H9 (cell line): ENCODE measurements around the gene SATB2. TPM values are rescaled to one million over a fixed set of nuclear protein-coding genes. Genes with fewer than 3 reads are reported as not detected.

Source experiments
- DNase-seq: peaks from one replicate; pipeline ENCODE4 v3.0.0-alpha.2; 2017
- H2AFZ ChIP-seq: one replicate; pipeline ENCODE4 v1.6.1; 2013; ENCODE audit warnings: mild to moderate bottlenecking, low read length, control low read depth, moderate library complexity
- H2AK5ac ChIP-seq: 2 replicates; pipeline ENCODE4 v1.6.1; 2013; ENCODE audit warnings: low read length, control low read depth, mixed read lengths; ENCODE audit not compliant: insufficient read length
- H2BK120ac ChIP-seq: one replicate; pipeline ENCODE4 v1.6.1; 2013; ENCODE audit warnings: low read depth, mild to moderate bottlenecking, low read length, control low read depth, inconsistent platforms; ENCODE audit not compliant: poor library complexity, severe bottlenecking
- H2BK12ac ChIP-seq: 2 replicates; pipeline ENCODE4 v1.6.1; 2013; ENCODE audit warnings: low read length, control low read depth, mixed read lengths, low read depth; ENCODE audit not compliant: insufficient read length
- H2BK15ac ChIP-seq: 2 replicates; pipeline ENCODE4 v1.6.1; 2013; ENCODE audit warnings: low read depth, low read length, control low read depth
- H2BK20ac ChIP-seq: one replicate; pipeline ENCODE4 v1.6.1; 2013; ENCODE audit warnings: low read depth, mild to moderate bottlenecking, low read length, control low read depth, inconsistent platforms; ENCODE audit not compliant: poor library complexity, severe bottlenecking
- H2BK5ac ChIP-seq: 2 replicates; pipeline ENCODE4 v1.6.1; 2013; ENCODE audit warnings: low read length, control low read depth, mixed read lengths; ENCODE audit not compliant: insufficient read length
- H3K14ac ChIP-seq: 2 replicates; pipeline ENCODE4 v1.6.1; 2013; ENCODE audit warnings: low read length, control low read depth; ENCODE audit not compliant: insufficient read depth
- H3K18ac ChIP-seq: 2 replicates; pipeline ENCODE4 v1.6.1; 2013; ENCODE audit warnings: low read depth, mild to moderate bottlenecking, mixed read lengths, low read length, control low read depth; ENCODE audit not compliant: insufficient read length
- H3K23ac ChIP-seq: 2 replicates; pipeline ENCODE4 v1.6.1; 2013; ENCODE audit warnings: low read length, control low read depth, mixed read lengths, low read depth; ENCODE audit not compliant: insufficient read length
- H3K23me2 ChIP-seq: 2 replicates; pipeline ENCODE4 v1.6.1; 2013; ENCODE audit warnings: low read depth, mild to moderate bottlenecking, mixed read lengths, low read length, control low read depth; ENCODE audit not compliant: insufficient read length, poor library complexity, severe bottlenecking
- H3K27ac ChIP-seq: 2 replicates; pipeline ENCODE4 v1.5.1; 2013; ENCODE audit warnings: low read length, control low read depth, mixed read lengths, low read depth; ENCODE audit not compliant: insufficient read length
- H3K27me3 ChIP-seq: 2 replicates; pipeline ENCODE4 v1.6.1; 2013; ENCODE audit warnings: low read length, control low read depth, inconsistent platforms; ENCODE audit not compliant: insufficient read depth
- H3K4ac ChIP-seq: 2 replicates; pipeline ENCODE4 v1.6.1; 2013; ENCODE audit warnings: low read depth, mild to moderate bottlenecking, control low read depth, inconsistent platforms, low read length, moderate library complexity
- H3K4me1 ChIP-seq: 2 replicates; pipeline ENCODE4 v1.6.1; 2013; ENCODE audit warnings: low read length, control low read depth, inconsistent platforms; ENCODE audit not compliant: insufficient read depth
- H3K4me2 ChIP-seq: 2 replicates; pipeline ENCODE4 v1.6.1; 2013; ENCODE audit warnings: low read length, control low read depth, mixed read lengths; ENCODE audit not compliant: insufficient read length, insufficient read depth
- H3K56ac ChIP-seq: 2 replicates; pipeline ENCODE4 v1.6.1; 2013; ENCODE audit warnings: low read depth, mild to moderate bottlenecking, mixed read lengths, low read length, control low read depth; ENCODE audit not compliant: insufficient read length
- H3K79me1 ChIP-seq: 2 replicates; pipeline ENCODE4 v1.6.1; 2013; ENCODE audit warnings: low read depth, mild to moderate bottlenecking, moderate library complexity, low read length, control low read depth, inconsistent platforms; ENCODE audit not compliant: insufficient read depth, poor library complexity, severe bottlenecking
- H3K79me2 ChIP-seq: 2 replicates; pipeline ENCODE4 v1.6.1; 2013; ENCODE audit warnings: low read length, control low read depth, inconsistent platforms; ENCODE audit not compliant: insufficient read depth
- H3K9ac ChIP-seq: 2 replicates; pipeline ENCODE4 v1.6.1; 2013; ENCODE audit warnings: low read length, control low read depth, mixed read lengths; ENCODE audit not compliant: insufficient read length; ENCODE audit errors: extremely low read depth
- H3K9me3 ChIP-seq: one replicate; pipeline ENCODE4 v1.6.1; 2013; ENCODE audit warnings: low read depth, low read length, inconsistent platforms; ENCODE audit not compliant: control insufficient read depth
- H3T11ph ChIP-seq: one replicate; pipeline ENCODE4 v1.6.1; 2013; ENCODE audit warnings: mild to moderate bottlenecking, low read length, control low read depth, inconsistent platforms
- H4K20me1 ChIP-seq: one replicate; pipeline ENCODE4 v1.6.1; 2013; ENCODE audit not compliant: control insufficient read depth, insufficient read length, insufficient read depth
- H4K5ac ChIP-seq: 2 replicates; pipeline ENCODE4 v1.6.1; 2013; ENCODE audit warnings: low read depth, mild to moderate bottlenecking, mixed read lengths, low read length, control low read depth; ENCODE audit not compliant: insufficient read length
- H4K8ac ChIP-seq: replicated peaks from 2 replicates; pipeline ENCODE4 v1.6.1; 2013; ENCODE audit warnings: low read length, control low read depth, mixed read lengths, low read depth; ENCODE audit not compliant: insufficient read length
- H4K91ac ChIP-seq: 2 replicates; pipeline ENCODE4 v1.6.1; 2013; ENCODE audit warnings: low read depth, mild to moderate bottlenecking, moderate library complexity, mixed read lengths, low read length, control low read depth; ENCODE audit not compliant: insufficient read length
- H3K27ac Mint-ChIP-seq, 3 experiments: 2 replicates in 2 of 3; 3 replicates in 1 of 3; pipeline ENCODE4 v1.8.0; 2020 to 2021; ENCODE audit warnings: mixed read lengths in 3 of 3, mild to moderate bottlenecking in 1 of 3, moderate library complexity in 1 of 3
- H3K27me3 Mint-ChIP-seq: 2 replicates; pipeline ENCODE4 v1.8.0; 2021; ENCODE audit warnings: low read depth, mild to moderate bottlenecking, moderate library complexity, mixed read lengths
- H3K36me3 Mint-ChIP-seq, 3 experiments: 2 replicates in 2 of 3; 3 replicates in 1 of 3; pipeline ENCODE4 v1.8.0; 2020 to 2021; ENCODE audit warnings: low read depth in 3 of 3, mixed read lengths in 3 of 3; ENCODE audit not compliant: insufficient read depth in 1 of 3
- H3K4me1 Mint-ChIP-seq, 2 experiments: 2 replicates each; pipeline ENCODE4 v1.8.0; 2020; ENCODE audit warnings: mixed read lengths in 2 of 2
- H3K4me3 Mint-ChIP-seq, 2 experiments: 2 replicates in 1 of 2; 3 replicates in 1 of 2; pipeline ENCODE4 v1.8.0; 2020 to 2021; ENCODE audit warnings: mild to moderate bottlenecking in 2 of 2, mixed read lengths in 2 of 2, moderate library complexity in 1 of 2
- H3K9me3 Mint-ChIP-seq, 2 experiments: 2 replicates in 1 of 2; 3 replicates in 1 of 2; pipeline ENCODE4 v1.8.0; 2020; ENCODE audit warnings: mild to moderate bottlenecking in 2 of 2, mixed read lengths in 2 of 2, moderate library complexity in 1 of 2
- CTCF ChIP-seq: fragments of 200-600 bp; sonication (generic); conservative IDR thresholded peaks from 3 replicates; pipeline ENCODE4 v1.8.0; 2021; ENCODE audit warnings: antibody characterized with exemption, mild to moderate bottlenecking
- WGBS: extraction: QIAGEN DNeasy Blood & Tissue Kit; methylation state at CpG from one replicate; pipeline ENCODE4 v1.1.7; 2013; ENCODE audit warnings: missing lambda C conversion rate, low lambda C conversion rate, mixed read lengths; ENCODE audit not compliant: insufficient read length; ENCODE audit errors: extremely low coverage; 5-methylcytosine and 5-hydroxymethylcytosine counted together
- total RNA-seq: library from RNA; stranded (reverse); gene quantifications from 2 replicates; pipeline ENCODE4 v1.2.1, GENCODE V29; 2021

Gene SATB2
- total RNA-seq, 1 experiment from 2014 or later, result 23.8 TPM

DNA sequence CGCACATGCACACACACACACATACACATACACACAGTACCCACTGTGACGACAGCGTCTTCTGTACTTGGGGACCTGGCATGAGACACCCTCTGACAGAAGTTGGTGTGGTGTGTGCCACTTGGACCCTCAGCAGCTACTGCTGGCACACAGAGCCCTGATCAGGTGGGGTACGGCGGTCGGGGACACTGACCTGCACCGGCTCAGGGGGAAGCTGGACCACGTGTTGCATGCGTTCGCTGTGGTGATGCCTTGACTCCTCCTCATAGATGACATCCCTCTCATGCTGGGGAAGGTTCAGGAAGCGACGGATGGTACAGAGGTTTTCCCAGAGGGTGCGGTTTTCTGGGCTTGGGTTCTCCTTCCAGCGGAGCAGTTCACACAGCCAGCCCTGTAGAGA is 149.2 kb downstream of the SATB2 start:
- H3K4me1 ChIP-seq, result peaks cover 3% of the 10 kb centered on the region; the same call in 1 of the 2 replicates
- no peak overlapping the region for H3K4me2 ChIP-seq
- H3K56ac ChIP-seq, result no peak overlapping the region
- DNase-seq, result no peak
- H4K20me1 ChIP-seq, result no peaks in the 10 kb centered on the region
- H3K9ac ChIP-seq, result no peak overlapping the region
- H4K5ac ChIP-seq, result no peak overlapping the region
- peaks cover 0 to 5% of the 10 kb centered on the region in 2 experiments; a peak in 2 of 4 replicates for H3K4me1 Mint-ChIP-seq
- H3T11ph ChIP-seq, result no peak overlapping the region
- no peak overlapping the region for H2BK5ac ChIP-seq
- no peak overlapping the region for H2AFZ ChIP-seq
- no peak overlapping the region for H2AK5ac ChIP-seq
- H3K4ac ChIP-seq, result no peak overlapping the region
- H3K18ac ChIP-seq, result no peak overlapping the region
- H3K27ac Mint-ChIP-seq, result 0 out of 7 replicates have a peak overlapping the region, but pooled peaks of 1 of the 3 experiments have one; percentile 9
- no peak overlapping the region for H2BK120ac ChIP-seq
- H3K27me3 Mint-ChIP-seq, result no peaks in the 10 kb centered on the region
- no peak overlapping the region for H3K27ac ChIP-seq
- WGBS, result no CpG with 5 or more reads among the region's 14 CpGs
- H3K27me3 ChIP-seq, result no peaks in the 10 kb centered on the region
- no peak overlapping the region for H2BK20ac ChIP-seq
- H3K23me2 ChIP-seq, result no peaks in the 10 kb centered on the region
- no peak overlapping the region for H3K4me3 Mint-ChIP-seq
- no peaks in the 10 kb centered on the region for H3K9me3 ChIP-seq
- no peak overlapping the region for H3K14ac ChIP-seq
- no peak for TF ChIP-seq CTCF
- no peak overlapping the region for H2BK12ac ChIP-seq
- H4K91ac ChIP-seq, result no peak overlapping the region
- H3K9me3 Mint-ChIP-seq, result no peaks in the 10 kb centered on the region
- H3K36me3 Mint-ChIP-seq, result peaks cover 0 to 31% (median 0%) of the 10 kb centered on the region in 3 experiments; a peak in 2 of 7 replicates
- H3K79me2 ChIP-seq, result no peaks in the 10 kb centered on the region
- H4K8ac ChIP-seq, result no peak overlapping the region
- no peaks in the 10 kb centered on the region for H3K79me1 ChIP-seq
- H3K23ac ChIP-seq, result no peak overlapping the region
- H2BK15ac ChIP-seq, result no peak overlapping the region
